ENCODE results near the gene CHST11. TPM values are rescaled to one million over a fixed set of nuclear protein-coding genes. Genes with fewer than 3 reads are reported as not detected.

The CHST11 gene
- total and polyA plus RNA-seq, 9 of the 15 experiments (the other 6 are each of a cell fraction or from before 2014, with no cell fraction given) = 2.3 to 38.7 (median 15.0) TPM

GRCh38 chr12:104598342-104599271 is 141.9 kb downstream of the CHST11 start (continued):
- 0 out of 2 replicates have a peak, but pooled peaks have one; percentile 10 for TF ChIP-seq ZBTB40 (IDR thresholded peaks at IDR 0.05)
- TF ChIP-seq ZBTB40 (CRISPR knock-in tag; IDR thresholded peaks at IDR 0.05) = no peak
- peak; percentile 84 for TF ChIP-seq GATAD2A (IDR thresholded peaks at IDR 0.05)
- no peak for TF ChIP-seq CREBBP (IDR thresholded peaks at IDR 0.05; ENCODE audit: low read depth, low read length)
- peak; percentile 93 for TF ChIP-seq NCOR1 (IDR thresholded peaks at IDR 0.05)
- peak; percentile 76 for TF ChIP-seq STAT5A (IDR thresholded peaks at IDR 0.05; ENCODE audit: borderline replicate concordance, low read length)
- 0 out of 2 replicates have a peak, but pooled peaks have one; percentile 27 for TF ChIP-seq TCF15 (CRISPR knock-in tag; IDR thresholded peaks at IDR 0.05)
- peak; percentile 51; the same call in 1 of the 2 replicates for TF ChIP-seq BMI1 (IDR thresholded peaks at IDR 0.05; ENCODE audit: low read length)
- TF ChIP-seq CLOCK (CRISPR knock-in tag; IDR thresholded peaks at IDR 0.05; ENCODE audit: borderline replicate concordance) = 0 out of 2 replicates have a peak, but pooled peaks have one; percentile 13
- TF ChIP-seq E2F6 (IDR thresholded peaks at IDR 0.05; ENCODE audit: borderline replicate concordance in 1 of 2, extremely low read depth in 1 of 2, insufficient read depth in 1 of 2, insufficient read length in 1 of 2, low read depth in 1 of 2, low read length in 1 of 2, poor library complexity in 1 of 2, severe bottlenecking in 1 of 2) = peak; percentile 33 to 48
- TF ChIP-seq KDM1A (IDR thresholded peaks at IDR 0.05) = peak; percentile 66 to 84; a peak in 3 of 4 replicates
